ENCODE measurements around the gene EPRS1. TPM values are rescaled to one million over a fixed set of nuclear protein-coding genes. Genes with fewer than 3 reads are reported as not detected.

EPRS1 gene
- total and polyA plus RNA-seq, 2 of the 4 experiments (the other 2 are of a cell fraction): 48.0 to 159 TPM

DNA sequence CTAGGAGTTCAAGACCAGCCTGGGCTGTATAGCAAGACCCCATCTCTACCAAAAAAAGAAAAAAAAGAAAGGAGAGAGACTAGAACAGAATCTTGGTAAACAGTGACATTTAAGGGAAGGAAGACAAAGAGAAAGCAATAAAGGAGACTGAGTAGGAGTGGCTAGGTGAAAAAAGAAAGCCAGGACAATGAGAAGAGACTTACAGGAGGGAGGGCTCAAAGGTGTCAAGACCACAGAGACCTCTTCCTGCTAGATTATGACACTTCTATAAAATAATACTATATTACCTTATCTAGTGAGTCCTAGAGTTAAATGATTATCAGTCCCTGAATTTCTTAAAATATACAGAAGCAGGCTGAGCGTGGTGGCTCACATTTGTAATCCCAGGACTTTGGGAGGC lies 10.1 kb upstream of the EPRS1 start:
- ATAC-seq (ENCODE audit: low read depth): no peak
- dilution Hi-C loops (cut with HindIII; ENCODE audit: low sequenced_read_pairs, unreplicated experiment): no loop called here

More for the DNA sequence above, 10.1 kb upstream of the EPRS1 start:
- Histone ChIP-seq H4K5ac (ENCODE audit: low read depth, low read length) (no peak overlapping the region), H4K20me1 (ENCODE audit: insufficient read depth, low read length) (no peaks in the 10 kb centered on the region), H2BK20ac (ENCODE audit: low read depth, low read length) (no peak overlapping the region), H2BK15ac (ENCODE audit: low read depth, low read length) (no peak overlapping the region), H3K9me3 (ENCODE audit: control insufficient read depth, insufficient read depth, low read length) (no peaks in the 10 kb centered on the region), H2AFZ (replicated peaks; ENCODE audit: low read length, poor library complexity) (no peak overlapping the region), H3K14ac (replicated peaks; ENCODE audit: low read depth, low read length) (no peak overlapping the region), H3K27ac (ENCODE audit: insufficient read depth, low read length) (no peak overlapping the region), H3K18ac (ENCODE audit: low read depth, low read length) (no peak overlapping the region), H3K23ac (ENCODE audit: low read depth, low read length) (no peak overlapping the region), H4K8ac (ENCODE audit: low read depth in 2 of 2, low read length in 2 of 2) (no peak overlapping the region), H3K56ac (ENCODE audit: extremely low read depth, insufficient read depth, low read length) (no peak overlapping the region), H2AK9ac (replicated peaks; ENCODE audit: low read depth, low read length, poor library complexity) (no peak overlapping the region), H3K4me1 (ENCODE audit: control insufficient read depth, insufficient read depth, low read length) (no peaks in the 10 kb centered on the region), H3K79me1 (ENCODE audit: low read depth in 1 of 2, low read length in 2 of 2) (no peaks in the 10 kb centered on the region), H3K36me3 (ENCODE audit: control insufficient read depth, insufficient read depth, low read length) (peaks cover 6% of the 10 kb centered on the region; the same call in 1 of the 2 replicates), H3K4me2 (ENCODE audit: low read depth, low read length) (no peak overlapping the region), H3K27me3 (ENCODE audit: control insufficient read depth, insufficient read depth, low read length) (no peaks in the 10 kb centered on the region), H2AK5ac (ENCODE audit: low read depth, low read length) (no peak overlapping the region), H2BK120ac (ENCODE audit: low read depth, low read length) (no peak overlapping the region), H3K9ac (ENCODE audit: low read depth, low read length) (no peak overlapping the region), H3K4ac (ENCODE audit: low read depth, low read length) (no peak overlapping the region), H4K91ac (ENCODE audit: insufficient read depth, low read depth, low read length) (no peak overlapping the region), H3K9me1 (ENCODE audit: insufficient read depth, low read length) (no peaks in the 10 kb centered on the region), H3K4me3 (ENCODE audit: insufficient read depth, low read depth, low read length) (no peak overlapping the region), H2BK5ac (ENCODE audit: low read depth, low read length, poor library complexity, severe bottlenecking) (no peak overlapping the region)
- ChIA-PET POLR2A (ENCODE audit: unreplicated experiment) (no interaction called here), CTCF (no interaction called here)
- no TSS peak for BruUV-seq (replicated peaks)
- in situ Hi-C loops (cut with MboI; ENCODE audit: low sequenced_read_pairs) (no loop called here), intact Hi-C loops (cut with micrococcal nuclease) (no loop called here)
- no peak for TF ChIP-seq SMC3 (IDR thresholded peaks at IDR 0.05; ENCODE audit: low read depth, low read length)
- no peak for TF ChIP-seq MAZ (IDR thresholded peaks at IDR 0.05; ENCODE audit: borderline replicate concordance, low read depth, low read length)
- no peak for TF ChIP-seq CHD1 (IDR thresholded peaks at IDR 0.05; ENCODE audit: low read depth, low read length)
- TF ChIP-seq BHLHE40 (IDR thresholded peaks at IDR 0.05; ENCODE audit: low read depth, low read length): no peak
- no peak for TF ChIP-seq MXI1 (IDR thresholded peaks at IDR 0.05; ENCODE audit: borderline replicate concordance, low read depth, low read length)
- TF ChIP-seq RFX5 (IDR thresholded peaks at IDR 0.05; ENCODE audit: low read depth, low read length): no peak
- TF ChIP-seq, protein P1, sequence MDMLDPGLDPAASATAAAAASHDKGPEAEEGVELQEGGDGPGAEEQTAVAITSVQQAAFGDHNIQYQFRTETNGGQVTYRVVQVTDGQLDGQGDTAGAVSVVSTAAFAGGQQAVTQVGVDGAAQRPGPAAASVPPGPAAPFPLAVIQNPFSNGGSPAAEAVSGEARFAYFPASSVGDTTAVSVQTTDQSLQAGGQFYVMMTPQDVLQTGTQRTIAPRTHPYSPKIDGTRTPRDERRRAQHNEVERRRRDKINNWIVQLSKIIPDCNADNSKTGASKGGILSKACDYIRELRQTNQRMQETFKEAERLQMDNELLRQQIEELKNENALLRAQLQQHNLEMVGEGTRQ (IDR thresholded peaks at IDR 0.05; ENCODE audit: low read depth, low read length): no peak
- TF ChIP-seq RCOR1 (IDR thresholded peaks at IDR 0.05; ENCODE audit: insufficient replicate concordance, low read length): no peak
- TF ChIP-seq, protein P2, sequence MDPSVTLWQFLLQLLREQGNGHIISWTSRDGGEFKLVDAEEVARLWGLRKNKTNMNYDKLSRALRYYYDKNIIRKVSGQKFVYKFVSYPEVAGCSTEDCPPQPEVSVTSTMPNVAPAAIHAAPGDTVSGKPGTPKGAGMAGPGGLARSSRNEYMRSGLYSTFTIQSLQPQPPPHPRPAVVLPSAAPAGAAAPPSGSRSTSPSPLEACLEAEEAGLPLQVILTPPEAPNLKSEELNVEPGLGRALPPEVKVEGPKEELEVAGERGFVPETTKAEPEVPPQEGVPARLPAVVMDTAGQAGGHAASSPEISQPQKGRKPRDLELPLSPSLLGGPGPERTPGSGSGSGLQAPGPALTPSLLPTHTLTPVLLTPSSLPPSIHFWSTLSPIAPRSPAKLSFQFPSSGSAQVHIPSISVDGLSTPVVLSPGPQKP (IDR thresholded peaks at IDR 0.05; ENCODE audit: borderline replicate concordance, low read depth, low read length): no peak
- TF ChIP-seq CEBPB (IDR thresholded peaks at IDR 0.05; ENCODE audit: low read depth, low read length): no peak
- TF ChIP-seq, protein P3, sequence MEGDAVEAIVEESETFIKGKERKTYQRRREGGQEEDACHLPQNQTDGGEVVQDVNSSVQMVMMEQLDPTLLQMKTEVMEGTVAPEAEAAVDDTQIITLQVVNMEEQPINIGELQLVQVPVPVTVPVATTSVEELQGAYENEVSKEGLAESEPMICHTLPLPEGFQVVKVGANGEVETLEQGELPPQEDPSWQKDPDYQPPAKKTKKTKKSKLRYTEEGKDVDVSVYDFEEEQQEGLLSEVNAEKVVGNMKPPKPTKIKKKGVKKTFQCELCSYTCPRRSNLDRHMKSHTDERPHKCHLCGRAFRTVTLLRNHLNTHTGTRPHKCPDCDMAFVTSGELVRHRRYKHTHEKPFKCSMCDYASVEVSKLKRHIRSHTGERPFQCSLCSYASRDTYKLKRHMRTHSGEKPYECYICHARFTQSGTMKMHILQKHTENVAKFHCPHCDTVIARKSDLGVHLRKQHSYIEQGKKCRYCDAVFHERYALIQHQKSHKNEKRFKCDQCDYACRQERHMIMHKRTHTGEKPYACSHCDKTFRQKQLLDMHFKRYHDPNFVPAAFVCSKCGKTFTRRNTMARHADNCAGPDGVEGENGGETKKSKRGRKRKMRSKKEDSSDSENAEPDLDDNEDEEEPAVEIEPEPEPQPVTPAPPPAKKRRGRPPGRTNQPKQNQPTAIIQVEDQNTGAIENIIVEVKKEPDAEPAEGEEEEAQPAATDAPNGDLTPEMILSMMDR (conservative IDR thresholded peaks at IDR 0.05; ENCODE audit: low read depth, low read length): no peak
- no peak for TF ChIP-seq FOS (IDR thresholded peaks at IDR 0.05; ENCODE audit: low read depth, low read length)
- no peak for TF ChIP-seq POLR2A (IDR thresholded peaks at IDR 0.05; ENCODE audit: low read depth, low read length)
- TF ChIP-seq NFE2L2 (IDR thresholded peaks at IDR 0.05; ENCODE audit: low read depth, low read length): no peak
- TF ChIP-seq MAFK (IDR thresholded peaks at IDR 0.05; ENCODE audit: low read depth, low read length): no peak
- WGBS, 2 experiments (ENCODE audit: extremely low coverage in 2 of 2, insufficient read length in 1 of 2): no CpG with 5 or more reads among the region's 1 CpG
- DNase-seq: no peak
